Measurements from ENCODE around the gene KIF1B.

GRCh38 chr1:10337436-10337835 lies 127.1 kb downstream of the KIF1B start:
- TF ChIP-seq ELK1 (IDR thresholded peaks at IDR 0.05; ENCODE audit: low read depth, low read length) = no peak
- no peak for TF ChIP-seq TBL1XR1 (IDR thresholded peaks at IDR 0.05; ENCODE audit: low read depth, low read length)
